ENCODE results near the gene FRMD4A. TPM values are rescaled to one million over a fixed set of nuclear protein-coding genes. Genes with fewer than 3 reads are reported as not detected.

FRMD4A gene
- total RNA-seq, 1 experiment from 2014 or later = 0.23 TPM

- TF ChIP-seq CTCF (IDR thresholded peaks at IDR 0.05; ENCODE audit: unreplicated experiment) = no peak
- H3K4me3 Mint-ChIP-seq (ENCODE audit: unreplicated experiment) = no peak overlapping the region
- H3K27me3 Mint-ChIP-seq (ENCODE audit: insufficient read depth, unreplicated experiment) = peaks cover 69% of the 10 kb centered on the region
- H3K27ac Mint-ChIP-seq (ENCODE audit: low read depth, unreplicated experiment) = no peak overlapping the region
- intact Hi-C loops (cut with micrococcal nuclease) = no loop called here
- no peaks in the 10 kb centered on the region for H3K9me3 Mint-ChIP-seq (ENCODE audit: unreplicated experiment)
- no peak for DNase-seq (ENCODE audit: unreplicated experiment)
- CTCF ChIA-PET = interaction anchor here (0.6 kb wide), 1 partner anchor 22 kb away, joined by 4 read pairs; no protein-coding TSS in a partner anchor
- POLR2A ChIA-PET = interaction anchor here (1.2 to 1.7 kb wide), 2 partner anchors 10 to 296 kb away, joined by 3 to 4 read pairs; no protein-coding TSS in a partner anchor
- BruUV-seq (replicated peaks) = no TSS peak
- H3K36me3 Mint-ChIP-seq (ENCODE audit: insufficient read depth, unreplicated experiment) = no peaks in the 10 kb centered on the region
- no peaks in the 10 kb centered on the region for H3K4me1 Mint-ChIP-seq (ENCODE audit: insufficient read depth, unreplicated experiment)
Observed at GRCh38 chr10:14190702-14191101, 140.0 kb downstream of the FRMD4A start.

- Mint-ChIP-seq H3K36me3 (ENCODE audit: insufficient read depth, unreplicated experiment) (no peaks in the 10 kb centered on the region), H3K4me3 (ENCODE audit: unreplicated experiment) (no peak overlapping the region), H3K9me3 (ENCODE audit: unreplicated experiment) (no peaks in the 10 kb centered on the region), H3K27ac (ENCODE audit: low read depth, unreplicated experiment) (no peak overlapping the region), H3K4me1 (ENCODE audit: insufficient read depth, unreplicated experiment) (no peaks in the 10 kb centered on the region), H3K27me3 (ENCODE audit: insufficient read depth, unreplicated experiment) (peaks cover 57% of the 10 kb centered on the region)
- TF ChIP-seq CTCF (IDR thresholded peaks at IDR 0.05; ENCODE audit: unreplicated experiment) = peak; percentile 7
- ChIA-PET POLR2A (no interaction called here), CTCF (interaction anchor here (0.6 to 5.1 kb wide), 3 partner anchors 11 to 298 kb away, joined by 3 to 35 read pairs (median 3); no protein-coding TSS in a partner anchor)
- intact Hi-C loops (cut with micrococcal nuclease) = no loop called here
- peak; percentile 20 for DNase-seq (ENCODE audit: unreplicated experiment)
- no TSS peak for BruUV-seq (replicated peaks)
Observed at GRCh38 chr10:14186245-14186644, 144.5 kb downstream of the FRMD4A start.

- Mint-ChIP-seq H3K9me3 (ENCODE audit: unreplicated experiment) (no peaks in the 10 kb centered on the region), H3K4me1 (ENCODE audit: insufficient read depth, unreplicated experiment) (no peaks in the 10 kb centered on the region), H3K27me3 (ENCODE audit: insufficient read depth, unreplicated experiment) (peaks cover 56% of the 10 kb centered on the region), H3K4me3 (ENCODE audit: unreplicated experiment) (no peak overlapping the region), H3K27ac (ENCODE audit: low read depth, unreplicated experiment) (no peak overlapping the region), H3K36me3 (ENCODE audit: insufficient read depth, unreplicated experiment) (no peaks in the 10 kb centered on the region)
- no peak for TF ChIP-seq CTCF (IDR thresholded peaks at IDR 0.05; ENCODE audit: unreplicated experiment)
- TSS peak; percentile 100 for BruUV-seq (replicated peaks)
- ChIA-PET CTCF (interaction anchor here (0.6 to 5.1 kb wide), 5 partner anchors 12 to 488 kb away, joined by 3 to 35 read pairs (median 4); no protein-coding TSS in a partner anchor), POLR2A (no interaction called here)
- peak; percentile 82 for DNase-seq (ENCODE audit: unreplicated experiment)
- intact Hi-C loops (cut with micrococcal nuclease) = no loop called here
Observed at GRCh38 chr10:14185316-14186045, 145.2 kb downstream of the FRMD4A start.

GRCh38 chr10:14184841-14185315, 145.8 kb downstream of the FRMD4A start:
- intact Hi-C loops (cut with micrococcal nuclease) = no loop called here
- peaks cover 56% of the 10 kb centered on the region for H3K27me3 Mint-ChIP-seq (ENCODE audit: insufficient read depth, unreplicated experiment)
- H3K9me3 Mint-ChIP-seq (ENCODE audit: unreplicated experiment) = no peaks in the 10 kb centered on the region
- H3K27ac Mint-ChIP-seq (ENCODE audit: low read depth, unreplicated experiment) = no peak overlapping the region
- no peaks in the 10 kb centered on the region for H3K36me3 Mint-ChIP-seq (ENCODE audit: insufficient read depth, unreplicated experiment)
- no peak overlapping the region for H3K4me3 Mint-ChIP-seq (ENCODE audit: unreplicated experiment)
- no TSS peak for BruUV-seq (replicated peaks)
- ChIA-PET CTCF (interaction anchor here (0.5 to 5.1 kb wide), 4 partner anchors 12 to 487 kb away, joined by 3 to 35 read pairs (median 5); no protein-coding TSS in a partner anchor), POLR2A (no interaction called here)
- no peak for TF ChIP-seq CTCF (IDR thresholded peaks at IDR 0.05; ENCODE audit: unreplicated experiment)
- no peaks in the 10 kb centered on the region for H3K4me1 Mint-ChIP-seq (ENCODE audit: insufficient read depth, unreplicated experiment)
- DNase-seq (ENCODE audit: unreplicated experiment) = peak; percentile 61

All from MCF 10A (cell line).